ENCODE results near the gene PCTP.

The PCTP gene

GRCh38 chr17:55811536-55811935 is 60.7 kb downstream of the PCTP start:
- H3K4me3 ChIP-seq (replicated peaks; ENCODE audit: low read depth, low read length): no peak overlapping the region
- DNase-seq (ENCODE audit: extremely low read depth, low read depth): no peak
- TF ChIP-seq CTCF (IDR thresholded peaks at IDR 0.05; ENCODE audit: low read depth, low read length, missing control alignments): no peak

DNA sequence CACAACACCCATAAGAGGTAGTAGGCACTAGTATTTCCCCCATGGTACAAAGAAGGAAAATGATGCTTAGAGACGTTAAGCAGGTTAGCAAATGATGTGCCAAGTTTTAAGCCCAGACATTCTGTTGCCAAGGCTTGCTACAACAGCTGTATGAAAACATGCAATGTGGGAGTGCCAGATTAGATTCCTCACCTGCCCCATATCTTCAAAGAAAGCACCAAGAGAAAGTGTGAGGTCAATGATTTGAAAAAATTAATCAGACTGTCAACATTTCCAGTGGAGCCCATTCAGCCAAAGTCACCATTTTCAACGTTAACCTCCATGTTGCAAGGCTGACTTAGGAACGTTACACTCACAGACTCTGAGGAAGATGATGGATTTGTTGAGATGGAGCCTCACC is 61.5 kb downstream of the PCTP start:
- no peak overlapping the region for H3K4me3 ChIP-seq (replicated peaks; ENCODE audit: low read depth, low read length)
- DNase-seq (ENCODE audit: extremely low read depth, low read depth): no peak
- no peak for TF ChIP-seq CTCF (IDR thresholded peaks at IDR 0.05; ENCODE audit: low read depth, low read length, missing control alignments)

- TF ChIP-seq CTCF (IDR thresholded peaks at IDR 0.05; ENCODE audit: low read depth, low read length, missing control alignments): no peak
- no peak for DNase-seq (ENCODE audit: extremely low read depth, low read depth)
- no peak overlapping the region for H3K4me3 ChIP-seq (replicated peaks; ENCODE audit: low read depth, low read length)
Observed at GRCh38 chr17:55813944-55814343, 63.1 kb downstream of the PCTP start.

GRCh38 chr17:55814377-55814776 is 63.5 kb downstream of the PCTP start:
- TF ChIP-seq CTCF (IDR thresholded peaks at IDR 0.05; ENCODE audit: low read depth, low read length, missing control alignments): no peak
- H3K4me3 ChIP-seq (replicated peaks; ENCODE audit: low read depth, low read length): no peak overlapping the region
- no peak for DNase-seq (ENCODE audit: extremely low read depth, low read depth)

DNA sequence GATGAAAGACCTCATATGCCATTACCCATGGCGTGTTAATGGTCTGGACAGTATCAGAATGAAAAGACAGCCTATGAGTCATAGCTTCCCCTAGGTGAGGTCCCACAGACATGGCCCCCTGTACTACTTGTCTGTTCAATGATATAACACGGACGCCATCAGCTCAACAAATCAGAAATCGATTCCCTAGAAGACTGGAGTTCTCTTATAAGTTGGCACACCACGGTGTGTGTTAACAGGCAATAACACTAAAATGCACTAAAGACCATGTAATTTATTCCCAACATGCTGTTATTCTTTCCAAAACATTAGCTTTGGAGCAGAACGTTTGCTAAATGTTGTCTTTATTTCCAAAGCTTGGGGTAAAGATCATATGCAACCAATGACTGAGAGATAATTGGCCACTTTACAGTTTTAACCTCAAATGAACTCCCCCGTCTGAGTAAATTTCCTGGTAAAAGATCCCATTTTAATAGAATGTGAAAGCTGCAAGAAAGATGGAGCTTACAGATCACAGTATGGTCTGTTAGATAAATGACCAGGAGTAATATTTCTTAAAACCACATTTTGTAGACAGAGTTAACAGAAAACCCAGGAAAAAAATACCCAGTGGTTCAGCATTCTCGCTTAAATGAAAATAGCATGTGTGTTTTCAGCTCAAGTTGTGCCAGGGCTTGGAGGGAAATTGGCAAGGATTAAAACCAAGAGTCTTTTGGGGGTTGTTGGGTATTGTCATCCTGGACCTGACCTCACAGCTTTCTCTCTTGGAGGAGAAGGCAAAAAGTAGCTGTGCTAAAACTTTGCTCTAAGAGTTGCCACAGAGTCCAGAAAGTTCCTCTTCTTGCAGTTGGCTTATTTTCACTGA is 65.9 kb downstream of the PCTP start:
- no peak overlapping the region for H3K4me3 ChIP-seq (replicated peaks; ENCODE audit: low read depth, low read length)
- TF ChIP-seq CTCF (IDR thresholded peaks at IDR 0.05; ENCODE audit: low read depth, low read length, missing control alignments): no peak
- no peak for DNase-seq (ENCODE audit: extremely low read depth, low read depth)

DNA sequence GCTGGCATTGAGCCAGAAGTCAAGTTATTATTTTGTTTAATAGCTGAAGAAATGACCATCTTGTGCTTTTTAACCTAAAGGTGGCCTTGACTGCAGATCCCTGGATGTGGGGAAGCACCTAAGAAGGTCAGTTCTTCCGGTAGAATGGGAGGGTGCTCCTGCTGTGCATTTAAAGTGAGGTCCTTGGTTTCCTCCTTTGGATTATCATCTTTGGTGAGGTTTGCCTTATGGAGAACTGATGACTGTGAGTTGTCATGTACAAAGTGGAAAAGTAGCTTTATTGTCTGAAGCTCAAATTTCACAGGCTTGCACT is 66.5 kb downstream of the PCTP start:
- no peak for TF ChIP-seq CTCF (IDR thresholded peaks at IDR 0.05; ENCODE audit: low read depth, low read length, missing control alignments)
- no peak overlapping the region for H3K4me3 ChIP-seq (replicated peaks; ENCODE audit: low read depth, low read length)
- DNase-seq (ENCODE audit: extremely low read depth, low read depth): no peak

DNA sequence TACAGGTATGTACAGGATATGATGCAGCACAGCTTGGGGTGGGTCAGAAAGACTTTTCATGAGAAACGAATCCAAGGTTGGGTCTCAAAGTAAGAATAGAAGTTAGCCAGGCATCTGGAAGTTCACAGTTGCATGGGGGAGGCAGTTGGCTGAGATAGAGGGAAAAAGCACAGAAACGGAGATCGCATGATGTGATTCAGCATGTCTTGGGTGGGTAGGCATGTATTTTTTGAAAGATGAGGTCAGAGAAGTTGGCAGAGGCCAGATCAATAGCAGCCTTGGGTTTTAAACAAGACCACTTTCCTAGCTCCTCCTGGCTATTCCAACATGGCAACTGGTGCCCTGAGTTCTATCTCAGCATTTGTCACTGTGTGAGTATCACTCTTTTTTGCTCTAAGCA is 67.2 kb downstream of the PCTP start:
- no peak for TF ChIP-seq CTCF (IDR thresholded peaks at IDR 0.05; ENCODE audit: low read depth, low read length, missing control alignments)
- DNase-seq (ENCODE audit: extremely low read depth, low read depth): no peak
- H3K4me3 ChIP-seq (replicated peaks; ENCODE audit: low read depth, low read length): no peak overlapping the region
